Central memory CD4-positive, alpha-beta T cell (primary cell): Measurements from ENCODE around the gene CROCC2.

ENCODE experiments used
- DNase-seq: peaks from one replicate; pipeline ENCODE4 v3.0.0; 2022

The CROCC2 gene

DNA sequence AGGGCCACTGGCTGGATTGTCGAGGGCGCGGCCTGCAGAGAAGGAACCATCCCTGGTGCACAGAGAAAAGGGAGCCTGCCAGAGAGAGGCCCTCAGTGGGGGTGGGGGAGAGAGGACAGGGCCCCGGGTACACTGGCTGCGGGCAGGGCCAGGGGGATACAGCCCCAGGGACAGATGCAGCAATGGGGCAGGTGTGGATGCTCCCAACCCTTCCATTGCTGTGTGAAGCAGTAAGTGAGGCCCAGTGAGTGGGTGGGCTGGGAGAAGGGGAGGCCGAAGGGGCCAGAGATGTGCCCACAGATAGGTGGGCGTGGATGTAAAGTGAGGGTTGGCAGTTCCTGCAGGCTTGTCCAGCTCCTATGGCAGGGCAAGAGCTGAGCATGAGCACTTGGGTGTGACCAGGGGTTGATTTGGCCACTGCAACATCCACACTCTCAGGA, 30.1 kb upstream of the CROCC2 start:
- DNase-seq, result no peak

DNA sequence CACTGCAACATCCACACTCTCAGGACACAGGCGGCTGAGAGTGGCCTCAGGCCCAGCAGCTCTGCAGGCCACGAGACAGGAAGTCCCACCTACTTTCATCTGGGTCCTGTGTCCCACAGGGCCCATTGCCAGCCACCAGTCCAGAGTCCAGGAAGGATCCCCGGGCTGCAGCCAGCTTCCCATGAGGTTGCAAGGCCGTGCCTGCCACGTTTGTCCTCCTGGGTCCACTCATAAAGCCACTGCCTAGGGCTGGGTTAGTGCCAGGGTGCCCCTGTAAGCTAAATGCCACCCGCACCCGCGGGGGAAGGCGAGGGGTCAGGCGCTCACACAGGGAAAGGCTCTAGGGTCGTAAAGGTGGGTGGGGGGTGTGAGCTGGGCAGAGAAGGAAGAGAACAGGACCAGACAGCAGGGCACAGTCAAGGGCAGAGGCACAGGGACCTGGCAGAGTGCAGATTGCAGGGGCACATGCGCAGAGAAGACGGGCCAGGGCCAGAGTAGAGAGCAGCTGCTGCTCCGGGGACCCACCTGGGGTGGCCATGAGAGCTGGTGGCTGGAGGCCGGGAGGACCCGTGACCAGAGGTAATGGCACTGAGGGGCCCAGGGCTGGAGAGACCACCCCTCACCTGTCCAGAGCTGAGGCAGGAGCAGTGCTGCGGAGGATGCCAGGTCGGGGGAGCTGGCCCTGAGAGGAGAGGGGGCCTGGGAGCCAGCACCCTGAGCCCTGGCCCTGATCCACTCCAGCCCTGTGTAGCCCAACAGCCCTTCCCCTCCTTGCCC, 29.5 kb upstream of the CROCC2 start:
- no peak for DNase-seq

DNA sequence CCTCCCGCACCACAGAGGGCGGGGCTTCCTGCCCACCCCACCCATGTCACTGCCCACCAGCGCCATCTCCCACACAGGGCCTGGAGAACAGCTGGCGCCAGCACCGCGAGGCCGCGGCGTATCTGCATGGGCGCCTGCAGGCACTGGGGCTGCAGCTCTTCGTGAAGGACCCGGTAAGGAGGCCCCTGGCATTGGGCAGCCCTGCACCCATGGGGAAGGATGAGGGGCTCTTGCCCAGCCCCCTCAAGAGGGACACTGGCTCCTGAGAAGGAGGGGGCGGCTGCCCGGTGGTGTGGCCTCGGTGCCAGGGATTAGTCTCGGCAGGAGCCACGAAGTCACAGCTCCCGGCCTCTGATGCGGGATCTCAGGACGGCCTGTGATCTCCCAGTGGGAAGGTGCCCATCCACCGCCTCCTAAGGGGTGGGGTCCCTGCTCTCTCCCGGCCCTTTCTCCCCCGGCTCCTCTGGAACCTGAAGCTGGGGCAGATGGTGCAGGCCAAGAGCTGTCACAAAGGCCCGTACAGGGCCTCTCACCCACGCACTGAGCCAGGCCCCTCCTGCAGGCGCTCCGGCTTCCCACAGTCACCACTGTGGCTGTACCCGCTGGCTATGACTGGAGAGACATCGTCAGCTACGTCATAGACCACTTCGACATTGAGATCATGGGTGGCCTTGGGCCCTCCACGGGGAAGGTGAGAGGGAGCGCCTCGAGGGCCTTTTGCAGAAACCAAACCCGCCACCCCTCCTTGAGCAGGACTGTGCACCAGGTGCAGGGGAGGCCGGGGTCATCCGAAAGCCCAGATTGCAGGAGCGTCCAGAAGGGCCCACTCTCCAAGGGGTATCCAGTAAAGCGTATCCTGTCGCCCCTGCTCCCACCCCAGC, 28.4 kb upstream of the CROCC2 start:
- DNase-seq, result no peak

DNA sequence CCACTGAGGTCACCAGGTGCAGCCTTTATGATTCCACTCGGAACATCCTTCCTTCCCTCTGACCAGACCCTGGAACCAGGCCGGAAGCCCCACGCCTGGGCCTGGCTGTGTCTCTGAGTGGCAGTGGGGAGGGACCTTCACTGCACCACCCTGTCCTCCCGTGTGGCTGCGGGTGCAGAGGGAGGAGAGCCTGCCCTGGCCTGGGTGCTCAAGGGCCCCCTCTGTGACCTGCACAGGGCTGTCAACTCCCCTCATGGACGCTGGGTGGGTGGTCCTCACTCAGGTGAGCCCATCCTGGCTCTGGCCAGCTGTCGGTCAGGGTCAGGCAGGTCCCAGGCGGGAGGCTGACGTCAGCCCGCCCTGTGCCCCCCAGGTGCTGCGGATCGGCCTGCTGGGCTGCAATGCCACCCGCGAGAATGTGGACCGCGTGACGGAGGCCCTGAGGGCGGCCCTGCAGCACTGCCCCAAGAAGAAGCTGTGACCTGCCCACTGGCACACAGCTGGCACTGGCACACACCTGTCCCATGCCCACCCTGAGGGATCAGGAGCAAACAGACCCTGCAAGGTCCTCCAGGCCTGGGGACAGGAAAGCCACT, 27.7 kb upstream of the CROCC2 start:
- DNase-seq, result no peak

DNA sequence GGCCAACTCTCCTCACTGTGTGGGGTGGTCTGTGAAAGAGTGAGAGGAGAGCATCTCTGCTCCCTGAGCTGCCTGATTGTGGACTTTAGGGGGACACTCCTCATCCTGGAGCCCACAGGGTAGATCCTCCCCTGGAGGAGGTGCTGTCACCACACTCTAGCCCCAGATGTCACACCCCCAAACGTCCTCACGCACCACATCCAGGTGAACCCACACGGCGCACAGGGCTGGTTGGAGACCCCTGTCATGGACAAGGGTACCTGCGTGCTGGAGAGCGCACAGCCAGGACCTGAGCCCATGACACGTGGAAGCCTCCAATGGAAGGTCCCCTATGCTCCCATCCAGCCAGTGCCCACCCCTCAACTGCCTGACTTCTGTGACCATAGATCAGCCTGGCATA, 27.0 kb upstream of the CROCC2 start:
- DNase-seq, result no peak

DNA sequence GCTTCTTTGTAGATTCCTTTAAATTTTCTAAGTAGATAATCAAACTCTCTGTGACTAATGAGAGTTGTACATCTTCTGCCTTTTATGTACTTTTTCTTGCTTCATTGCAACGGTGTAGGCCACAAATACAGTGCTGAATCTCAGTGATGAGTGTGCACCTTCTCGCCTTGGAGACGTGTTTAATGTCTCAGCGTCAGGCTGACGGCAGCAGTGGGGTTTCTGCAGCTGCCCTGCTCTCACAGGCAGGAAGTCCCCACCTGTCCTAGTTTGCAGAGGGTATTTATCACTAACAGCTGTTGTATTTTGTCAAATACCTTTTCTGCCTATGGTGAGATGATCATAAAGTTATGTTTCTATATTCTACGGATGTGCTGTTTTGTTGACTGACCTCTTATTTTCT, 24.2 kb upstream of the CROCC2 start:
- DNase-seq, result no peak

DNA sequence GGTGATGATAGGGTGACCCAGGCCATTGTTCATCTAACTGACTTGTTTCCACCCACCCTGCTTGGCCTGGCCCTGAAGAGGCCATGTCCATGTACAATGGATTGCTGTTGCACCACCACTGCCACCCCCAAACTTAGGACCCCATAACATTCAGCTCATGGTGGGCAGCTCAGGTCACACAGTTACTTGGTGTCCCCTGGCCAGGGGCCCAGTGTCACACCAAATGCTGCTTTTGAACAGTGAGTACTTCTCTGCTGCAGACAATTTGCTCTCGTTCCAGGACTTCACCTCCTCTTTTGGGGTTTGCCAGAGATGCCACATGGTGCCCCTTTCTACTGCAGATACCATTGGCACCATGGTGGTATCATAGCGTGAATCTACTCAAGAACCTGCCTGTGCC, 21.9 kb upstream of the CROCC2 start:
- no peak for DNase-seq

DNA sequence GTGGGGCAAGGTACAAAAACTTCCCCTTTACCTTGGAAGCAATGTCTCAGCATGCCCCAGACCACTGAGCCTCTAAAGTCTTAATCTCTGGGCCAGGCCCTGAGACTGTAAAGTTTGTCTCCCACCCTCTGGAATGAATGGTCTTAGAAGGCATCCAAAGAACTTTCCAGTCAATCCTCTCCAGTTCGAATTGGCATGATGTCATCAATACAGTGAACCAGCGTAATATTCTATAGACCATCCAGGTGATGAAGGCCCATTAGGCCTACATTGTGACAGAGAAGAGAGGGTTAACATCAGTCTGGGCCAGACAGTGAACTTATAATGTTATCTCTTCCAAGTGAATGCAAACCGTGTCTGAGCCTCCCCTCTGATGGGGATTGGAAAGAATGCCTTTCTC, 21.4 kb upstream of the CROCC2 start:
- no peak for DNase-seq

DNA sequence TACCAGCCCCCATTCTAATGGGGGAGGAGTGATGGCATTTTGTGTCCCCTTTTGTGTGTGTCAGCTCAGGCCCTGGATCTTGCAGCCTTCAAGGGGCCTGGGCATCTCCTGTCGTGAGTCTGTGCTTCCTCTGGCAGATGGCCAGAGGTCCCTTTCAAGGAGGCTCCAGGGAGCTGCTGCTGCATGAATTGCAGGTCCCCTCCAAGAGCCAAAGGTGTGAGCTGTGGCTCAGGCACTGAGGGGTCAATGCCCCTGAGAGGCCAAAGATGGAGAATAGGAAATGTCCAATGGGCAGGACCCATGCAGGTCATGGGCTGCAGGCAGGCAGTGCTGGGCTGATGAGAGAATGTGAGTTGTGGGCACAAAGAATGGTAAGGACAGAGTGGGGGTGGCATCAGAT, 20.6 kb upstream of the CROCC2 start:
- no peak for DNase-seq

DNA sequence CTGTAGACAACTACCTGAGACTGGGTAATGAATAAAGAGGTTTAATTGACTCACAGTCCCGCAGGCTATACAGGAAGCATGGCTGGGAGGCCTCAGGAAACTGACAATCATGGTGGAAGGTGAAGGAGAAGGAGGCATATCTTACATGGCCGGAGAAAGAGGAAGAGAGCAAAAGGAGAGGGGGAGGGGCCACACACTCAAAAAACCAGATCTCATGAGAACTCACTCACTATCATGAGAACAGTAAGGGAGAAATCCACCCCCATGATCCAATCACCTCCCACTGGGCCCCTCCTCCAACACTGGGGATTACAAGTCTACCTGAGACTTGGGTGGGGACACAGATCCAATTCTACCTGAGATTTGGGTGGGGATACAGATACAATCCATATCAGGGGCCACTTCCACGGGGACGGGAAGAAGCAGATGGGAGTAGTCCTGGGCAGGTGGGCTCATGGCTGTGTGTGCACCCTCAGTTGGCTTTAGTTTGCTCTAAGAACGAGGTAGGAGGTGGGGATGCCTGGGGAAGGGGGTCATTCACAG, 20.0 kb upstream of the CROCC2 start:
- no peak for DNase-seq

DNA sequence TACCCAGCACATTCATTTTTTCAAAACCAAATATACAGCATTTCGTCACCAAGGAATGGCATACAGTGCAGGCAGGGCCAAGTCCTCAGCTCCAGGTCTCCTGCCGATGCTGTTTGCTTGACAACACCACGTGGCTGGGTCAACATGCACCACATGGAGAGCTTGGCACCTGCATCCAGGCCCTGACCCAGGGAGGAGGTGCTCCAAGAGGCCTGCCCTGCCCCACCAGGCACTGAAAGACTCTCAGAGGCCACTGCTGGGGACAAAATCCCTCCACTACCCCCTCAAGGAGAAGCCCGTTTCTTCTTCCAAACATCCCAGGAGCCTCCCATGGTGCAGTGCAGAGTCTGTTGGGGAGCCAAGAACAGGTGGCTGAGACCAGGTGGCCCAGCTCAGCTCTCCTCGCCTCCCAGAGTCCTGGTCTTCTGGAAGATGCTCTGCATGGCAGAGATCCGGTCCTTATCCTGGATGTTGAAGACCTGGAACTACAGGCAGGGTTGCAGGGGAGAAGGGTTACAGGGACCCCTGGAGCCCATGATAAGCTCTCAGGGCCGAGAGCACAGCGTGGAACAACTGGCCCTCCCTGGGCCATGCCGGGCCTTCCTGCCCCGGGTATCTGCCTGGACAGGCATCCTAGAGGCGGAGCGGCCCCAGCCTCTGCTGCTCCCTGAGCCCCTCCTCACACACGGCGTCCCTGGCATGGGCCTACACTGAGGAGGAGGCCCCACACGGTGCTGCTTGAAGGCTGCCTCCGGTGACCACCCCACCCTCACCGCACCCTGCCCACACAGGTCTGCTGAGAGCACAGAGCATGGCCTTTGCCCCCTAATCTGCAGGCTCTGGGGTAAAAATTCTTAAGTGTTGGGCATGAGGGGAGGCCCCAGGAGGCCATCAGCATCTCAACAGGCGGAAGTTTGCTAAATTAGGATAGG, 19.2 kb upstream of the CROCC2 start:
- DNase-seq, result no peak

DNA sequence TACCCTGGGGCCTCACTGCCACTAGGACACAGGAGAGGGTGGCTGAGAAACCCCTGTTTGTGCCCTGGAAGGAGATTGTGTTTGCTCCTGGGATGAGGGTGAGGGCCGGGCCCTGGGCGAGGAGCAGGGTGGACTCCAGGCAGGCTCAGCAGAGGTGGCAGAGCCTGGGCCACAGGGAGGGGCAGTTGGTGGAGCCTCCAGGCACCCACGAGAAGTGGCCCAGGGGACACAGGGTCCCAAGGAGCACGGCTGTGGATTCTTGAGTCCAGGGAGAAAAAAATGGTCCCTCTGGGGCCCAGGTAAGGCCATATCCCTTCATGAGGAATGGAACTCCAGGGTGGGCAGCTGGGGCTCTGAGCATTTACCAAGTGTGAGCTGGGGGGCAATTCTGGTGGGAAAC, 18.5 kb upstream of the CROCC2 start:
- DNase-seq, result no peak

DNA sequence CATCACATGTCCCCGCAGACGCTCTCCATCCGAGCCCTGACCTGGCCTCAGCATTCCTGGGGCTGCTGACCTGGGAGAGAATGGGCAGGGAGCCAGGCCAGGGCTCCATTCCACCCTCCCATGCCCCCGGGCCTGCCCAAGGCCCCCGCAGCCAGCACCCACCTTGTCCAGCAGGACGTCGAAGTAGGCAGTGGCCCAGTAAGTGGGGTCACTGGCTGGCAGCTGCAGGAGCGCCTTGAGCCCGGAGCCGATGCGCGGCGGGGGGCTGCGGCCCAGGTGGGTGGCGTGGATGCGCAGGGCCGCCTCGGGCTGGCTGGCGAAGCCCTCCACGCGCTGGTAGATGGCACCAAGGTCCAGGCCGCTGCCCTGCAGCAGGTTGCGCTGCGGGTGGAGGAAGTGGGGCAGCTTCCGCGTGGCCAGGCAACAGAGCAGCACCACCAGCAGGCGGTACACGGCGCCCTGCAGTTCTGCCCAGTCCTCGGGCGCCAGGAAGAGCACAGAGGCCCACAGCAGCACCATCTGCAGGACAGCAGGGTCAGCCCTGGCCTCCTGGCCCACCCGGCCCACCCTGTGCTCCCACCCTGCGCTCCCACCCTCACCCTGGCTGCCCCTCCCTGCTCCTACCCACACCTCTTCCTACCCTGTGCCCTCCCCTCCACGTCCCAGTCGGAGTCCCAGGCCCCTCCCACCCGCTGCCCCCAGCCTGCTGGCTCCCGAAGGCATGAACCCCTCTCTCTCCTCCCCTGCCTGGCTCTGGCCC, 17.8 kb upstream of the CROCC2 start:
- DNase-seq, result no peak

DNA sequence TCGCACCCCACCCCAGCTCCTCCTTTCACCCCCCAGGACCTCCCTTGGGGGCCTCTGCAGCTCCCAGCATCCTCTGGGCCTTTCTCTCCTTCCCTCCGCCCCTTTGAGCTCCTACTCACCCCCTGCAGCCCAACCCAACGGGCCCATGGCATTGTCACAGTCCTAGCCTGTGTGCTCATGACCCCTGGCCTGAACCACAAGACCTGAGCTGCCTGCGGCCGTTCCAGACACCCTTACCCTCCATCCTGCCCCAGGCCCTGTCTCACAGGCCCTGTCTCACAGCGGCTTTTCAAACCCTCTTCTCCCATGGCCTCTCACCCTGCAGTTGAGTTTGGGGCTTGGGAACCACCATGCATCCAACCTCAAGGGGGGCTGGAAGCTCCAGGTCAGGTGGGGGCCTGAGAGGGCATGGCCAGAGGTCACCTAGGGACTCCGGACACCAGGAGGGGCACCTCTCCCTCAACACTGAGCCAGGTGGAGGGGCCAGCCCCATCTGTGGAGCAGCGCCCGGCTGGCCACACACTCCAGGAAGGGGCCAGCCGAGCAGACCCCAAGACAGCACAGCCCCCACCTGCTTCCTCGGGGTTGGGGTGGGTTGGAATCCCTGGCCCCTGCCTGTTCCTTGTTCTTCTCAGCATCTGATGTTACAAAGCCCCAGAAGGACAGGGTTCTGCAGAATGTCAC, 17.1 kb upstream of the CROCC2 start:
- no peak for DNase-seq

DNA sequence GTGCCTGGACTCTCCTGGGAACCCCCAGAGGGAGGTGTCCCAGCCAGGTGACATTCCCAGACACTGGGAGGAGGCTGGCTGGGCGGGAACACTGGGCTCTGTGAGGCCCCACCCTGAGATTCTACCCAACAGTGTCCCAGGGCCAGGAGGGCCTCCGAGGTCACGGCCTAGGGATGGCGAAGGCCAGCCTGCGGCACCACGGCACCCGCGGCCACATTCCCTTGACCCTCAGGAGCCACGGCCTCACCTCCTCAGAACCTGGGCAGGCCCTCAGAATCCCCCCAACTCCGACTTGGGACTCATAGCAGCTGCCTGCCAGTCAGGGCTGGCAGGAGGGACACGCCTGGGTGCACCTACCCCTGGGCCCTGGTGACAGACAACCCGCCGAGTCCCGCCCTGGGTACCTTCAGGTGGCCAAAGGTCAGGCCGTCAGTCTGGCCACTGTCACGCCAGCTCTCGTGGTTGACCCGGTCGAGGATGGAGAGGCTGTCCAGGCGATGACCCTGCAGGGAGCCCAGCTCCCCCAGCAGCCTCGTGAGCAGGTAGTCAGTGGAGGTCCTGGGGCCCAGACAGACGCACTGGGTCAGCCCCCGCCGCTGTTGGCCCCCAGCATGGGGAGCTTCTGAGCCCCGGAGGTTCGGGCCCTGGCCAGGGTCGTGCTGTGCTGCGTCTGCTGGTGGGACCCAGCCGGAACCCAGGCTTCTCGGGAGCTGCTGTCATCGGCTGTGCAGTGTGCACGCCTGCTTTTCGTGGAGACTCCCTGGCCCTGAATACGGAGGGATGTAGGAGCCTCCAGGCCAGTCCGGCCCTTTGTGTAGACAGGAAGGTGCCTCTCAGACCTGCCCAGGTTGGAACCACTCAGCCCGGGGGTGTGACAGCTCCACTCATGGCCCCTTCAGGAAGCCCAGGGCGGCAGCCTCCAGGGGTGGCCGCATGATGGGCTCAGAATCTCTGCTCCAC, 16.3 kb upstream of the CROCC2 start:
- DNase-seq, result no peak

DNA sequence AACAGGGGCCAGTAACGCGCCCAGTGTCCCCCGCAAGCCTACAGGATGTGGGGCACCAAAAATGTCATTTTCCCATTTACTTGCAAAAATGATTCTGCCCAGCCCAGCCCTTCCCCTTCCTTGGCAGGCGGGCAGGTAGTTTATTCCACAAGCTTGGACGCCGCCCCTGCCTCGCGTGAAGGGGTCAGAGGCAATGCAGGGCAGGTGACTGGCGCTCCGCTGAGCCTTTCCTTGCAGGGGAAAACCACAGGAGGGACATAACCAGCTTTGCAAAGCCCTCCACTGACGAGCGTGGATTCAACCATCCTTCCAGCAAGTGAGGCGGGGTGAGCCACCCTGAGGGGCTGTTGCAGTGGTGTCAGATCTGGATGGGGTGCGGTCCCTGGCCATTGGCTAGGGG, 15.4 kb upstream of the CROCC2 start:
- DNase-seq, result no peak

DNA sequence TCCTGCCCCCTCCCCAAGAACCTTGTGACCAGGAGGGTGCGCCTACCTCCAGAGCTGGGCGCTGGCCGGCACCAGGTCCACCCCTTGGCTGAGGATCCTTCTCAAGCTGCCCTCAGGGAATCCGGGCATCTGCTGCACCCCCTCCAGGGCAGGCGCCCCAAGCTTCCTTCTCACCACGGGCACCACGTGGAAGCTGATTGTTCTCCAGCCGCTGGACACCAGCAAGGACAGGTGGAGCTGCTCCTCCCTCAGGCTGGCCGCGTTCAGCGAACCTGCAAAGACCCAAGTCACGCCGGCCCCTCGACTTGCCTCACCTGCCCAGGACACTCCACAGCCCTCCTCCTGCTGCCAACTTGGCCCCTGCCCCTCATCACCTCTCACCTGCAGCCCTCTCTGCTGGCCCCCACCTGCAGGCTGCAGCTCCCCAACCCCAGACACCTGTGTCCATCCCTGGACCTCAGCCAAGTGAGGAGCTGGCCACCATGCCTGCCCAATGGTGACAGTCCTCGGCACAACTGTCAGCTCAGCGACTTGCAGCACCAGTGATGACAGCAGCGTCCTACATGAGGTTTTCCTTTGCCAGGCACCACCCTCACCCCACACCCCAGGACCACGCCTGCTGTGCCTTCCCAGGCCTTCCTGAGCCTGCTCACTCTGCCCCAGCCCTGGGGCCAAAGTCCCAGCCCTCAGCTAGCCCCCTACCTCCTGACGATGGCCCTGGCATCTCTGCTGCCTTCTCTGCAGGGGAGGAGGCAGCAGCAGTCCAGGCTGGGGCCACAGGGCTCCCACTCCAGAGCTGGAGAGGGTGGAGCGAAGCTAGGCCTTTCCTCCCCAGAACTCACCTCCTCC, 14.4 kb upstream of the CROCC2 start:
- no peak for DNase-seq

DNA sequence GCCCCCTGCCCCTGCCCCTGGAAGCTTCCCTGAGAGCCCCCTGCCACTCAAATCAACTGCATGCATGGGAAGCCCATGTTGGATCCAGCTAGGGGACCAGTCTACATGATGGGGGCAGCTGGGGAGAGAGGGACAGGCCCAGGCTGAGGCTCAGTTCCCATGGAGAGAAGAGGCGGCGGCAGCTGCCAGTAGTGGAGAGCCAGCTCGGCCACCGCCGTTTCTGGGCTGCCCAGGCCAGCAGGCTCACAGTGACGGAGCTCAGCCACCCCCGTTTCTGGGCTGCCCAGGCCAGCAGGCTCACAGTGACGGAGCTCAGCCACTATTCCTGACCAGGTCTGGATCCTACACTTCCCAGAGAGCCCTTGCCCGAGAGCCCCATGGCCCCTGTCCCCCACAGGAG, 13.8 kb upstream of the CROCC2 start:
- DNase-seq, result no peak

DNA sequence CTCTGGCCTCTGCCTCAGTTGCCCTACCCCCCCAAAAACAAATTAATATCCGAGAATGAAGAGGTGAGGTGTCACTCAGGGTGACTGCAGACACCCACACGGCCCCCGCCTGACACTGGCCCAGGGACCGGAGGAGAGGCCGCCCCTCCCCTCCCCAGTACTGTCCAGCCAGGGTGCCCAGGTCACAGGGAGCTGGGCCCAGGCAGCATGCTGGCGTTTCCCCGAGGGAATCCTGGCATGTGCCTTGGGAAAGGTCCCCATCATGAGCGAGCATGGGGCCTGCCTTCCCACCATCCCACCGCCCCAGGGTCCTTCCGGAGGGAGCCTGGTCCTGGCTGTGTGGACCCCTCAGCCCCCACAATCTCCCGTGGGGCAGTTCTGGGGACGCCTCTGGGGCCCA, 13.2 kb upstream of the CROCC2 start:
- no peak for DNase-seq
